ENCODE measurements around the gene CFAP299. TPM values are rescaled to one million over a fixed set of nuclear protein-coding genes. Genes with fewer than 3 reads are reported as not detected.
A peak's percentile ranks its signal among the peaks of the same experiment; 100 is the strongest.

The CFAP299 gene
- total and polyA plus RNA-seq, 2 of the 8 experiments (the other 6 are each of a cell fraction or from before 2014, with no cell fraction given), result not detected

- Histone ChIP-seq H3K27me3 (replicated peaks in 1 of 4; ENCODE audit: control insufficient read depth in 3 of 4, extremely low read depth in 1 of 4, insufficient read depth in 3 of 4, low read length in 3 of 4) (no peaks in the 10 kb centered on the region), H3K36me3 (ENCODE audit: control insufficient read depth in 2 of 4, insufficient read depth in 4 of 4, low read length in 3 of 4) (no peaks in the 10 kb centered on the region), H2BK12ac (ENCODE audit: low read depth, low read length) (no peak overlapping the region), H4K5ac (ENCODE audit: insufficient read length, low read depth, low read length) (no peak overlapping the region), H3K4me1 (replicated peaks in 1 of 4; ENCODE audit: control insufficient read depth in 3 of 4, insufficient read depth in 4 of 4, low read length in 3 of 4) (no peaks in the 10 kb centered on the region), H2BK20ac (ENCODE audit: low read length) (no peak overlapping the region), H3K79me2 (ENCODE audit: control insufficient read depth in 1 of 2, insufficient read depth in 2 of 2, low read length in 2 of 2) (no peaks in the 10 kb centered on the region), H3K23ac (ENCODE audit: insufficient read length) (no peak overlapping the region), H2BK120ac (replicated peaks; ENCODE audit: low read depth, low read length) (no peak overlapping the region), H3K9me3 (ENCODE audit: insufficient read depth in 2 of 2, low read depth in 1 of 2, low read length in 1 of 2) (no peaks in the 10 kb centered on the region), H2AFZ (ENCODE audit: low read length) (no peak overlapping the region), H3K9ac (replicated peaks in 1 of 4; ENCODE audit: extremely low read depth in 1 of 4, low read depth in 3 of 4, low read length in 3 of 4) (no peak overlapping the region), H4K20me1 (replicated peaks in 1 of 2; ENCODE audit: control insufficient read depth in 1 of 2, insufficient read depth in 2 of 2, low read length in 2 of 2) (no peaks in the 10 kb centered on the region), H3K4ac (replicated peaks; ENCODE audit: insufficient read length, low read depth, low read length) (no peak overlapping the region), H3K27ac (ENCODE audit: low read depth, low read length) (no peak overlapping the region), H3K14ac (ENCODE audit: insufficient read length) (no peak overlapping the region), H2BK15ac (ENCODE audit: low read length) (no peak overlapping the region), H3K56ac (replicated peaks; ENCODE audit: insufficient read length, low read depth, low read length) (no peak overlapping the region), H3K18ac (ENCODE audit: extremely low read depth, low read length) (no peak overlapping the region), H4K91ac (replicated peaks; ENCODE audit: insufficient read length, low read length) (no peak overlapping the region), H2AK5ac (ENCODE audit: low read depth, low read length) (no peak overlapping the region), H3K4me3 (ENCODE audit: extremely low read depth in 1 of 4, insufficient read depth in 2 of 4, low read depth in 3 of 4, low read length in 4 of 4) (no peak overlapping the region), H3K79me1 (ENCODE audit: low read depth, low read length) (no peaks in the 10 kb centered on the region), H4K8ac (ENCODE audit: extremely low read depth, insufficient read depth, low read length) (peak overlapping the region; percentile 8; the same call in 1 of the 2 replicates), H3K23me2 (ENCODE audit: low read depth, low read length) (peaks cover 2% of the 10 kb centered on the region; the same call in 1 of the 2 replicates), H2BK5ac (ENCODE audit: low read depth, low read length) (no peak overlapping the region), H3K4me2 (ENCODE audit: insufficient read depth in 1 of 2, low read depth in 2 of 2, low read length in 2 of 2) (no peak overlapping the region)
- POLR2A ChIA-PET (ENCODE audit: partially characterized antibody), result no interaction called here
- no peak for DNase-seq (ENCODE audit: low read depth in 1 of 2, low spot score in 2 of 2)
- CTCF ChIA-PET (ENCODE audit: partially characterized antibody), result interaction anchor here (0.8 to 1.3 kb wide), 4 partner anchors 18 to 535 kb away, joined by 3 to 4 read pairs (median 4); no protein-coding TSS in a partner anchor
- 76% methylated on average over 5 of the region's 5 CpGs; no CpG with 5 or more reads in 1 of the 2 experiments for WGBS, 2 experiments (ENCODE audit: extremely low coverage in 1 of 2, insufficient coverage in 1 of 2, insufficient read length in 1 of 2, insufficient replicate concordance in 2 of 2, low coverage in 1 of 2, low lambda C conversion rate in 2 of 2, missing lambda C conversion rate in 1 of 2)
- TF ChIP-seq SUZ12 (IDR thresholded peaks at IDR 0.05; ENCODE audit: low read length) (no peak), BRCA1 (IDR thresholded peaks at IDR 0.05; ENCODE audit: low read depth, low read length) (no peak), TEAD4 (IDR thresholded peaks at IDR 0.05; ENCODE audit: low read depth, low read length) (no peak), EP300 (IDR thresholded peaks at IDR 0.05; ENCODE audit: borderline replicate concordance in 1 of 2, low read depth in 2 of 2, low read length in 2 of 2) (no peak), KDM4A (IDR thresholded peaks at IDR 0.05; ENCODE audit: low read depth, low read length, severe bottlenecking) (no peak), CHD2 (IDR thresholded peaks at IDR 0.05; ENCODE audit: low read length) (no peak), CEBPB (IDR thresholded peaks at IDR 0.05; ENCODE audit: low read depth, low read length) (no peak), BACH1 (IDR thresholded peaks at IDR 0.05; ENCODE audit: low read length) (no peak), KDM1A (IDR thresholded peaks at IDR 0.05; ENCODE audit: borderline replicate concordance, low read length) (no peak), POLR2AphosphoS5 (IDR thresholded peaks at IDR 0.05; ENCODE audit: low read depth, low read length) (no peak)
- TF ChIP-seq, protein P1, sequence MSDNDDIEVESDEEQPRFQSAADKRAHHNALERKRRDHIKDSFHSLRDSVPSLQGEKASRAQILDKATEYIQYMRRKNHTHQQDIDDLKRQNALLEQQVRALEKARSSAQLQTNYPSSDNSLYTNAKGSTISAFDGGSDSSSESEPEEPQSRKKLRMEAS (IDR thresholded peaks at IDR 0.05), result no peak
- FAIRE-seq, result no peak
Observed at GRCh38 chr4:80897537-80898303, 562.2 kb downstream of the CFAP299 start.
